HUES48 (cell line): ENCODE results near the gene AQP11.
"Not testable (repeated sequence)": the region's sequence is repeated elsewhere in the genome, so short reads cannot be mapped to it uniquely, and the experiment has no call there.

Experiments used
- H3K27ac ChIP-seq: one replicate; pipeline ENCODE4 v1.7.0; 2013; ENCODE audit warnings: low read depth, low read length, inconsistent platforms
- H3K27me3 ChIP-seq: 2 replicates; pipeline ENCODE4 v1.6.1; 2013; ENCODE audit warnings: mild to moderate bottlenecking, low read length; ENCODE audit not compliant: control insufficient read depth, insufficient read depth
- H3K36me3 ChIP-seq: 2 replicates; pipeline ENCODE4 v1.6.1; 2013; ENCODE audit warnings: low read length; ENCODE audit not compliant: control insufficient read depth, insufficient read depth
- H3K4me1 ChIP-seq: 2 replicates; pipeline ENCODE4 v1.6.1; 2013; ENCODE audit warnings: mild to moderate bottlenecking, low read length; ENCODE audit not compliant: control insufficient read depth, insufficient read depth
- H3K4me3 ChIP-seq: 2 replicates; pipeline ENCODE4 v1.5.1; 2013; ENCODE audit warnings: mild to moderate bottlenecking, low read depth, low read length
- H3K9ac ChIP-seq: 2 replicates; pipeline ENCODE4 v1.6.1; 2013; ENCODE audit warnings: mild to moderate bottlenecking, low read depth, low read length, moderate library complexity
- H3K9me3 ChIP-seq: 2 replicates; pipeline ENCODE4 v1.6.1; 2013; ENCODE audit warnings: low read length; ENCODE audit not compliant: control insufficient read depth, insufficient read depth

Gene AQP11, protein sequence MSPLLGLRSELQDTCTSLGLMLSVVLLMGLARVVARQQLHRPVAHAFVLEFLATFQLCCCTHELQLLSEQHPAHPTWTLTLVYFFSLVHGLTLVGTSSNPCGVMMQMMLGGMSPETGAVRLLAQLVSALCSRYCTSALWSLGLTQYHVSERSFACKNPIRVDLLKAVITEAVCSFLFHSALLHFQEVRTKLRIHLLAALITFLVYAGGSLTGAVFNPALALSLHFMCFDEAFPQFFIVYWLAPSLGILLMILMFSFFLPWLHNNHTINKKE

GRCh38 chr11:77589521-77590193 is at the start of gene AQP11:
AQP11 (plus strand) TSS chr11:77589953; CDS start chr11:77589993, 40 bp downstream.
- H3K36me3 ChIP-seq: no peaks in the 10 kb centered on the region
- peak within 1 kb of the TSS; percentile 77 for H3K27ac ChIP-seq
- H3K9me3 ChIP-seq: no peaks in the 10 kb centered on the region
- peaks cover 16% of the 10 kb centered on the region for H3K27me3 ChIP-seq
- peaks cover 10% of the 10 kb centered on the region for H3K4me1 ChIP-seq
- H3K9ac ChIP-seq: peak within 1 kb of the TSS; percentile 56; the same call in 1 of the 2 replicates
- H3K4me3 ChIP-seq: peak within 1 kb of the TSS; percentile 73

DNA sequence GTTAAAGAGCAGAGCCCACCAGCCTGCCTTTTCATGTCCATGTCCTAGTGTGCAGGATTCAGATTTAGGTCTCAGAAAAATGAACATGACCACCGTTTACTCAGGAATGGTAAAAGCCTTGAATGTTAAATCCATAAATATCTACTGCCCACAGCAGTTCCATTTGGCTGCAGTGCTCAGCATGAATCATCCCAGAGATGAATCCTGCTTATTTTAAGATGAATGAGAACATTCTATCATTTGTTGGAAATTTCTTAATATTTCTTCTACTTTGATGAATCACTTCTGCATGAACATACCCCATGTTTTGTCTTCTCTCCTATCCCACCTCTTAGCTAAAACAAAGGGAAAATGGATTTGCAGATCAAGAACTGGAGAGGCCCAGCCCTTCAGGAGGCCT is 47.5 kb upstream of the AQP11 start:
- no peak overlapping the region for H3K27ac ChIP-seq
- H3K4me3 ChIP-seq: no peak overlapping the region
- no peaks in the 10 kb centered on the region for H3K27me3 ChIP-seq
- H3K9ac ChIP-seq: no peak overlapping the region
- peaks cover 7% of the 10 kb centered on the region; the same call in 1 of the 2 replicates for H3K4me1 ChIP-seq
- H3K36me3 ChIP-seq: no peaks in the 10 kb centered on the region
- H3K9me3 ChIP-seq: no peaks in the 10 kb centered on the region

DNA sequence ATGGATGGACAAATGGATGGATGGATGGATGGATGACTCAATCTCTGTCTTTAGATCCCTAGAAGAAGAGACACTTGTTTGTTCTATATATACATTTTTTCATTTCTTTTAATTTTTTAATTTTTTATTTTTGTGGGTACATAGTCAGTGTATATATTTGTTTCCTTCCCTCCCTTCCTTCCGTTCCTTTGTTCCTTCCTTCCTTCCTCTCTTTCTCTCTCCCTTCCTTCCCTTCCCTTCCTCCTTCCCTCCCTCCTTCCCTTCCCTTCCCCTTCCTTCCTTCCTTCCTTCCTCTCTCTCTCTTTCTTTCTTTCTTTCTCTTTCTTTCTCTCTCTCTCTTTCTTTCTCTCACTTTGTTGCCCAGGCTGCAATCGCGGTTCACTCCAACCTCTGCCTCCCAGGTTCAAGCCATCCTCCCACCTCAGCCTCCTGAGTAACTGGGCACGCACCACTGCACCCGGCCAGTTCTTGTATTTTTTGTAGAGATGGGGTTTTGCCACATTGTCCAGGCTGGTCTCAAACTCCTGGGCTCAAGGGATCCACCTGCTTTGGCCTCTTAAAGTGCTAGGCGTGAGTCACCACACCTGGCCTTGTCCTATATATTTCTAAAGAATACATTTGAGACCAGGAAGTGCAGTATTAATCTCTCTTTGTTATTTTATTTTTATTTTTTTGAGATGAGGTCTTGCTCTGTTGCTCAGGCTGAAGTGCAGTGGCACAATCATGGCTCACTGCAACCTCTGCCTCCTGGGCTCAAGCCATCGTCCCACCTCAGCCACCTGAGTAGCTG is 42.5 kb upstream of the AQP11 start:
- no peak overlapping the region for H3K4me3 ChIP-seq
- peaks cover 6% of the 10 kb centered on the region; the same call in 1 of the 2 replicates for H3K9me3 ChIP-seq
- no peaks in the 10 kb centered on the region for H3K27me3 ChIP-seq
- H3K36me3 ChIP-seq: no peaks in the 10 kb centered on the region
- H3K4me1 ChIP-seq: peaks cover 16% of the 10 kb centered on the region
- no peak overlapping the region for H3K9ac ChIP-seq
- peak overlapping the region; percentile 98 for H3K27ac ChIP-seq

DNA sequence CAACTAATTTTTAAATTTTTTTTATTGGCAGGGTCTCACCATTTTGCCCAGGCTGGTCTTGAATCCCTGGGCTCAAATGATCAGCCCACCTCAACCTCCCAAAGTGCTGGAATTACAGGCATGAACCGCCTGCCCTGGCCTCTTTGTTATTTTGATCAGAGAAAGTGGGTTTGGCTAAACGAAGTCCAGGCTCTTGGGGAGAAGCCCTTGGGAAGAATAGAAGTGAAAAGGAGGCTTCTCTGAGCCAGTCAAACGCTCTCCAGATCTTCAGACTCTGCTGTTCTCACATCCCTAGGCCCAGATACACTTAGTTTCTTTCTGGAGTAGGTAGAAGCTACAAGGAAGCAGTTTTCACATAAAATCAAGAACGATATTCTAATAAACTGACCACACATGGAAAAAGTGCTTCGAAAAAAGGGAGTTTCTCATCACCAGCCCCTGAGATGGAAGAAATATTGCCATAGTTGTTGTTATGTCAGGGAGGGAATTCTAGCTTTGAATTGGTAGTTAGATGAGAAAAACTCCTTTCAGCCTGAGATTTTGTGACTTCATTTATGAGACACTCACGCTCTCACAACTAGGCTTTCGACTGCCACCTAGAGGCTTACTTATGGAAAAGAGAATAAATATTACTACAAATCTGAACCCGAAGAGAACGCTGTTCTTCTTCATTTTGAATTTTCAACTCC is 41.7 kb upstream of the AQP11 start:
- peak overlapping the region; percentile 47 for H3K9ac ChIP-seq

GRCh38 chr11:77548552-77549445 is 41.0 kb upstream of the AQP11 start:
- Histone ChIP-seq H3K27me3 (no peaks in the 10 kb centered on the region), H3K9me3 (peaks cover 6% of the 10 kb centered on the region; the same call in 1 of the 2 replicates), H3K4me3 (no peak overlapping the region), H3K27ac (peak overlapping the region; percentile 98), H3K9ac (no peak overlapping the region), H3K36me3 (no peaks in the 10 kb centered on the region), H3K4me1 (peaks cover 16% of the 10 kb centered on the region)

More for the DNA sequence above, 41.7 kb upstream of the AQP11 start:
- no peaks in the 10 kb centered on the region for H3K36me3 ChIP-seq
- H3K9me3 ChIP-seq: peaks cover 6% of the 10 kb centered on the region; the same call in 1 of the 2 replicates
- H3K4me3 ChIP-seq: peak overlapping the region; percentile 47
- no peaks in the 10 kb centered on the region for H3K27me3 ChIP-seq
- peaks cover 16% of the 10 kb centered on the region for H3K4me1 ChIP-seq
- peak overlapping the region; percentile 98 for H3K27ac ChIP-seq

- Histone ChIP-seq H3K4me1 (peaks cover 16% of the 10 kb centered on the region), H3K9me3 (peaks cover 14% of the 10 kb centered on the region; the same call in 1 of the 2 replicates)
- not testable (repeated sequence) for H3K27ac ChIP-seq, H3K36me3 ChIP-seq, H3K9ac ChIP-seq, H3K27me3 ChIP-seq, H3K4me3 ChIP-seq
Measured at GRCh38 chr11:77551426-77551825, 38.3 kb upstream of the AQP11 start.

DNA sequence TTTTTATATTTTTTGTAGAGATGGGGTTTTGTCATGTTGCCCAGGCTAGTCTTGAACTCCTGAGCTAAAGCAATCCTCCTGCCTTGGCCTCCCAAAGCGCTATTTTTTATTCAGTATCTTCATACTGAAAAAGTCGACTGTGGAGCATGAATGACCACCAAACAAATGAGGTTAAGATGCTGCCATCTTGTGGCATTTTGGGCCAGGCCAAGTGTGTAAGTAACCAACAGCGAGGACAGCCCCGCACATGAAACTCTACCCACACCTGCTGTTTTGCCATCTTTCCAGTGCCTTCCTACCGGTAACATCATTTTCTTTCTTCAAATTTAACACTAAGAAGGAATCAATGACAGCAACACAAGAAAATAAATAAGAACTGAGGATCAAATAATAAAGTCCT is 32.2 kb upstream of the AQP11 start:
- no peaks in the 10 kb centered on the region for H3K27me3 ChIP-seq
- H3K9me3 ChIP-seq: peaks cover 8% of the 10 kb centered on the region; the same call in 1 of the 2 replicates
- H3K27ac ChIP-seq: no peak overlapping the region
- H3K4me1 ChIP-seq: no peaks in the 10 kb centered on the region
- H3K9ac ChIP-seq: no peak overlapping the region
- no peak overlapping the region for H3K4me3 ChIP-seq
- no peaks in the 10 kb centered on the region for H3K36me3 ChIP-seq

DNA sequence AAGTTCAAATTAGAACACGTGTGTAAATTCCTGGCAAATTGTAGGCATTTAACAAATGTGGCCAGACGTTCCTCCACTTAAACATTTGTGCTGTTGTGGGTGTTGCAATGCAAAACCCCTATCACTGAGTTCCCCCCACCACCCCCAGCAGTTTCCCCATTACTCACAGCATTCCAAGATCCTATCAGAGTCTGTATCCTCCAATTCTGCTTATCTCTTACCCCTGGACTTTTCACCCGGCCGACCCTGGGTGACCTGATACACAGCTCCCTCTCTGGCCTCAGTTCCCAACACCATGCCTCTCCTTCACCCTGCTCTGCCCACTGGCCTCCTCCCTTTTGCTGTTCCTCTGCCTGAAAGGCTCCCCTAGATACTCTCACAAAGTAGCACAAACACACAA is 31.4 kb upstream of the AQP11 start:
- Histone ChIP-seq H3K27ac (no peak overlapping the region), H3K9ac (no peak overlapping the region), H3K4me1 (no peaks in the 10 kb centered on the region), H3K36me3 (no peaks in the 10 kb centered on the region), H3K9me3 (peaks cover 8% of the 10 kb centered on the region; the same call in 1 of the 2 replicates), H3K4me3 (no peak overlapping the region), H3K27me3 (no peaks in the 10 kb centered on the region)

DNA sequence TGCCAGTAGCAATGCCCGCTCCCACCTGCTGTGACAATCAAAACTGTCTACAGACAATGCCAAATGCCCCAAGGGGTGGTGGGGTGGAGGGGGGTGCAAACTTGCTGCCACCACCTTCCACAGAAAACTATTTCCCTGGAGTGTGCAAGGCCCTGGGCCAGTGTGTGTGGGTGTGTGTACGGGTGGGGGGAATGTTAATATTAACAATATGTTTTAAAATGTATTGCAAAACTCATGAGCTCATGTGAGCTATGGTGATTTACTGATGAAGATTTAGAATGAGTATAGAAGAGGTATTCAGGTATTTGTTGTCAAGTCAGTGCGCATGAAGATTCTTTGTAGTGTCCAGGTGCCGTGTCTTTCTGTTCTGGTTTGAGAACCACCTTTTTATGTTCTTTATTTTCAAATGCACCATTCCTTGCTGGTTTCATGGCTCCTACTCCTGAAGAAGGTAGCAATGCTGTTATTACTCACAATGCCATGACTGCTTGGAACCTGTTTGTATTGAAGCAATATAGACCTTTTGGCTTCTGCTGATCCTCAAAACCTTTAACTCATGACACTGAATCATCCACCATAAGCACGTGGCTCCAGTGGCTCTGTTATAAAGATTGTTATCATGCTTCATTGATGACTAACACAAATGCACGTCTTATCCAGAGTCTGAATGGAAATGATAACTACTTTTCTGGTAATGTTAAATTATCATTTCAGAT is 29.9 kb upstream of the AQP11 start:
- H3K4me3 ChIP-seq: no peak overlapping the region
- no peaks in the 10 kb centered on the region for H3K4me1 ChIP-seq
- no peaks in the 10 kb centered on the region for H3K36me3 ChIP-seq
- H3K27me3 ChIP-seq: no peaks in the 10 kb centered on the region
- H3K9me3 ChIP-seq: peaks cover 8% of the 10 kb centered on the region; the same call in 1 of the 2 replicates
- no peak overlapping the region for H3K9ac ChIP-seq
- H3K27ac ChIP-seq: no peak overlapping the region
